Retinal pigment epithelial cell (primary cell): ENCODE measurements around the gene PRRG1.
"Not testable (repeated sequence)": the region's sequence is repeated elsewhere in the genome, so short reads cannot be mapped to it uniquely, and the experiment has no call there.

ENCODE experiments used
- DNase-seq: peaks from one replicate; pipeline ENCODE4 v3.0.0-alpha.2; 2010; ENCODE audit warnings: low read depth
- H3K4me3 ChIP-seq: 2 replicates; pipeline ENCODE4 v1.5.1; 2011; ENCODE audit warnings: mild to moderate bottlenecking, low read length, control low read depth, moderate library complexity
- TF ChIP-seq, protein P1 (sequence below): conservative IDR thresholded peaks from 2 replicates; pipeline ENCODE4 v1.5.1; 2011; ENCODE audit warnings: low read depth, low read length, control low read depth, inconsistent platforms

Gene PRRG1

DNA sequence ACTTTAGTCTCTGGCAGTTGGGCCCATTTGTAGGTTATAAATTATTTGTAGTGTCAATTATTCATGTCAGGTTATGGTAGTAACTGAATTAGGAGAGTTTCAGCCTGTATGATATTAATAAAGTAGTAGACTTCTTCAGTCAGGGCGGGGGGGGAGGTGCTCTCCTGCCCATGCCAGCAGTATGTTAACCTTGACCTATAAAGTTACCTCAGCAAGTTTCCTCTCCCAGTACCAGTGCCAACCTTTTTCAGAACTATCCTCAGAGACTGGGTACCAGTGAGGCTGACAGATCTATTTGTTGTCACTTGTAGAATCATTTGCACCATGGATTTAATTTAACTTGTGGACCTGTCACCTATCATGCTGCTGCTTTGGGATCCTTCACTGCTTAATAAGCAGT is 88.0 kb downstream of the PRRG1 start:
- no peak overlapping the region for H3K4me3 ChIP-seq
- no peak for DNase-seq
- TF ChIP-seq, protein P1, sequence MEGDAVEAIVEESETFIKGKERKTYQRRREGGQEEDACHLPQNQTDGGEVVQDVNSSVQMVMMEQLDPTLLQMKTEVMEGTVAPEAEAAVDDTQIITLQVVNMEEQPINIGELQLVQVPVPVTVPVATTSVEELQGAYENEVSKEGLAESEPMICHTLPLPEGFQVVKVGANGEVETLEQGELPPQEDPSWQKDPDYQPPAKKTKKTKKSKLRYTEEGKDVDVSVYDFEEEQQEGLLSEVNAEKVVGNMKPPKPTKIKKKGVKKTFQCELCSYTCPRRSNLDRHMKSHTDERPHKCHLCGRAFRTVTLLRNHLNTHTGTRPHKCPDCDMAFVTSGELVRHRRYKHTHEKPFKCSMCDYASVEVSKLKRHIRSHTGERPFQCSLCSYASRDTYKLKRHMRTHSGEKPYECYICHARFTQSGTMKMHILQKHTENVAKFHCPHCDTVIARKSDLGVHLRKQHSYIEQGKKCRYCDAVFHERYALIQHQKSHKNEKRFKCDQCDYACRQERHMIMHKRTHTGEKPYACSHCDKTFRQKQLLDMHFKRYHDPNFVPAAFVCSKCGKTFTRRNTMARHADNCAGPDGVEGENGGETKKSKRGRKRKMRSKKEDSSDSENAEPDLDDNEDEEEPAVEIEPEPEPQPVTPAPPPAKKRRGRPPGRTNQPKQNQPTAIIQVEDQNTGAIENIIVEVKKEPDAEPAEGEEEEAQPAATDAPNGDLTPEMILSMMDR = no peak

DNA sequence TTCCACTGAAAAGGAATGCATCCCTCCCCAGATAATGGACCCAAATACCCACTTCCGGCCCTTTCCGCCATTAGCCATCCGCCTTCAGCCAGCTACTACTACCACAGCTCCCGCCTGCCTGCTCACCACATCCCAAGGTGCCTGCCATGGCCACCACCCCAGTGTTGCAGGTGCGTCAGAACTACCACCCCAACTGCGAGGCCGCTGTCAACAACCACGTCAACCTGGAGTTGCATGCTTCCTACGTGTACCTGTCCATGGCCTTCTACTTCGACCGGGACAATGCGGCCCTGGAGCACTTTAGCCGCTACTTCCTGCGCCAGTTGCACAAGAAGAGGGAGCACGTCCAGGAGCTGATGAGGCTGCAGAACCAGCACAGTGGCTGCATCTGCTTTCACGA is 92.2 kb downstream of the PRRG1 start:
- no peak overlapping the region for H3K4me3 ChIP-seq
- TF ChIP-seq, protein P1 = no peak
- DNase-seq = no peak

DNA sequence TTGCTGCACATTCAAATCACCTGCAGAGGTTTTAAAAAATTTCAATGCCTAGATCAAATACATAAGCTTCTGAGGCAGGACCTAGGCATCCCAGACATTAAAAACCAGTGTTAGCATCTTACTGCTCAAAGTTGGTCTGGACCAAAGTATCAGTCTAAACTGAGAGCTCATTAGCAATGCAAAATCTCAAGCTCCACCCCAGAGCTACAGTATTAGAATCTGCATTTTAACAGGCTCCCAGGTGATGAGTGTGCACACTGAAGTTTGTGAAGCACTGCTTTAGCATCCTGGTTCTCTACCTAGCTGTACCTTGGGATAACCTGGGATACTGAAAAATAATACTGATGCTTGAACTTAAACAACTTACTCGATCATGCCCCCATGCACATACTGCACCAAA is 96.0 kb downstream of the PRRG1 start:
- H3K4me3 ChIP-seq = no peak overlapping the region
- TF ChIP-seq, protein P1 = no peak
- no peak for DNase-seq

DNA sequence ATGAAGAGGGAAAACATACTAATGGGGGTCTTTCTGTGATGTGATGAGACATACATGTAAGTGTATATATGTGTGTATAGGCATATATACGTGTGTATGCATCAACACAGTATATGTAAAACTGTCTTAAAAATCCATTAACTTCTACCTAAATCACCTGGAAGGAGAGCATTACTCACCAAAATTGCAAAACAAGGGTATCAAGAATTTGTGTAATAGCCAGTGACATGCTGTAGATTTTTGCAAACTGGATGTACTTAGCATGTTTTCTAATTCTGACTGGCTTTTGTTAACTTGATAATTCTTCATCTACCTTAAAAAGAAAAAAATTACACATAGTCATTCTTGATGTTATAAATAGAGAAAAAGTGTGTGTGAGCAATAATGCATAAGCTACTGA is 104.7 kb downstream of the PRRG1 start:
- DNase-seq = no peak
- no peak overlapping the region for H3K4me3 ChIP-seq
- TF ChIP-seq, protein P1 = no peak

DNA sequence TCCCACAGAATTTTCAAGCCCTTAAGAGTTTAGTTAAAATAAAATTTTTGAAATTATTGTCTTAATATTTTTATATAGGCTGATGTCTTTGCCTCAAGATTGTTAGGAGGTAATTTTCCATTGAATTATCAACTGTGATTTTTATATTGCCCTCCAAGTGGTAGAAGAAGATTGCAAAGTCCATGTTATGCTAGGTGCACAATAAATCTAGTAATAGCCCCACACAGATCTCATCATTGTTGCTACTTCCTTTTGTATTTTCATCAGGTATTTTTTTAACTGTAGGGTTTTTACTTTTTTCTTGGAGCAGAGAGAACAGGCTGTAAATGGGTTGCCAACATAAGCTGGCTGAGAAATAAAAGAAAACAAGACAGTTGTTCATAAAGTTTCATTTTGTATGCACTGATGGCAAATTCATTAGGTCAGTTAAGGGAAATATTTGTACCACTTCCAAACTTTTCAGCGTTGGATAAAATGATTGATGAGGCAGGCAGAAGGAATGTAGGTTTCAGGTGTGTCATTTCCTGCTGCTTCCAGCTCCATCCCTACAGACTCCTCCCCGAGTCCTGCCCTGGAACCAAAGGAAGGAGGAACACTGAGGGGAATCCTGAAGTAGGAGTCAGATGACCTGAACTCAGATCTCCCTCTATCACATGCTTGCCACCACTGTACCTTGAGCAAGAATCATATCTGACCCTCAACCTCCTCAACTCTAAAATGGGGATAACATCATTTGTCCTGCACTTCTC is 105.5 kb downstream of the PRRG1 start:
- TF ChIP-seq, protein P1 = no peak
- no peak overlapping the region for H3K4me3 ChIP-seq
- peak; percentile 5 for DNase-seq

DNA sequence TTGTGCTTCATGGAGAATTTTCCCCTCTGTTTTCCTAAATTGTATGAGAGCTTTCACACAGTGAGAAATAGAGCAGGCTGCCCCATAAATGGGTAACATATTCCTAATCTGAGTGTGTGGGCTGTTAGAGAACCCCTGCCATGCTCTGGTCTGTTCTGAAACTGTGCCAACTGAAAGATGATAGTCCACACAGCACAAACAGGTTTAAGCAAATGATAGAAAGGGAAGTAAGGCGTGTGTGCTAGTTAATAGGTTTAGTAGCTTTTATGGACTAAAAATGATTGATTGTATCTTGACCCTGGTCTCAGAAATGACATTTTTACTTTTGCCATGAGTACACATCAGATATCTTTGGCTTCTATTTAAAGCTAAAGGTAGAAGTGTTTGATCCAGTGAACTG is 106.2 kb downstream of the PRRG1 start:
- no peak for DNase-seq
- no peak overlapping the region for H3K4me3 ChIP-seq
- TF ChIP-seq, protein P1 = no peak

DNA sequence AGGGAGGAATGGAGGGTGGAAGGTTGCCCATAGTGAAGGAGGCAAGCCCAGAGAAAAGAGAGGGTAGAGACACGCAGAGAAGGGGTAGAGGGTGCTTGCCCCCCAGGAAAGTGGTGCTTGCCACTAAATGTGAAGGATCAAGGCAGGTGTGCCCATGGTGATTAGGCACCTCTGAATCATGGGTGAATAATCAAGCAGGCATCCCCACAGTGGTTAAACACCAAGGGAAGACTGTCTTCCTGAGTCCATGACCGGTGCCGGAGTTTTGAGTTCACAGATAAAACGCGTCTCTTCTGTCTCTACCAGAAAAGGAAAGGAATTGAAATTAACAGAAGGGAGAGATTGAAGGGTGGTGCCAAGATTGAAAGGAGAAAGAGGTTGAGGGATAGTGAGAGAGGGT is 111.1 kb downstream of the PRRG1 start:
- DNase-seq, H3K4me3 ChIP-seq: not testable (repeated sequence)
